ENCODE results near the gene SMAD3.

DNA sequence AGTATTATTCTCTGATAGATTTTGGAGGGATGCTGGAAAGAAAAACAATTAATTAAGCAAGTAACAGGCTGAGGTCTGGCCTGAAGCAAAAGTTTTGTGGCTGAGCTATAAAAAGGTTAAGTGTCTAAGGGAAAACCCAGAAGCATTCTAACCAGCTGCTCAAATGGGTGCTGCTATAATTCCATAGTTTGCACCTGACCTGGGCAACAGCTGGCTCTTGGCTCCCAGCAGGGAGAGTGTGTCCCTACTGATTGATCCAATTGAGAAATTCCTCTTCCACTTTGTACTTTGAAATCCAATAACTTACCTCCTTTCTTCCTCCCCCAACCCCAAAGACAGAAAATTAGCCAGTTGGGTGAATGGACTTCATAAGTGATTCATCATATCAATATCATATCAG is 27.7 kb upstream of the SMAD3 start:
- TF ChIP-seq, protein P1, sequence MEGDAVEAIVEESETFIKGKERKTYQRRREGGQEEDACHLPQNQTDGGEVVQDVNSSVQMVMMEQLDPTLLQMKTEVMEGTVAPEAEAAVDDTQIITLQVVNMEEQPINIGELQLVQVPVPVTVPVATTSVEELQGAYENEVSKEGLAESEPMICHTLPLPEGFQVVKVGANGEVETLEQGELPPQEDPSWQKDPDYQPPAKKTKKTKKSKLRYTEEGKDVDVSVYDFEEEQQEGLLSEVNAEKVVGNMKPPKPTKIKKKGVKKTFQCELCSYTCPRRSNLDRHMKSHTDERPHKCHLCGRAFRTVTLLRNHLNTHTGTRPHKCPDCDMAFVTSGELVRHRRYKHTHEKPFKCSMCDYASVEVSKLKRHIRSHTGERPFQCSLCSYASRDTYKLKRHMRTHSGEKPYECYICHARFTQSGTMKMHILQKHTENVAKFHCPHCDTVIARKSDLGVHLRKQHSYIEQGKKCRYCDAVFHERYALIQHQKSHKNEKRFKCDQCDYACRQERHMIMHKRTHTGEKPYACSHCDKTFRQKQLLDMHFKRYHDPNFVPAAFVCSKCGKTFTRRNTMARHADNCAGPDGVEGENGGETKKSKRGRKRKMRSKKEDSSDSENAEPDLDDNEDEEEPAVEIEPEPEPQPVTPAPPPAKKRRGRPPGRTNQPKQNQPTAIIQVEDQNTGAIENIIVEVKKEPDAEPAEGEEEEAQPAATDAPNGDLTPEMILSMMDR (conservative IDR thresholded peaks at IDR 0.05; ENCODE audit: low read length), result no peak
- no peak for TF ChIP-seq EZH2phosphoT487 (IDR thresholded peaks at IDR 0.05; ENCODE audit: borderline replicate concordance, low read depth, low read length)
